ENCODE measurements around the gene BEX1.
A peak's percentile ranks its signal among the peaks of the same experiment; 100 is the strongest.
"Not testable (repeated sequence)": the region's sequence is repeated elsewhere in the genome, so short reads cannot be mapped to it uniquely, and the experiment has no call there.

BEX1 gene

DNA sequence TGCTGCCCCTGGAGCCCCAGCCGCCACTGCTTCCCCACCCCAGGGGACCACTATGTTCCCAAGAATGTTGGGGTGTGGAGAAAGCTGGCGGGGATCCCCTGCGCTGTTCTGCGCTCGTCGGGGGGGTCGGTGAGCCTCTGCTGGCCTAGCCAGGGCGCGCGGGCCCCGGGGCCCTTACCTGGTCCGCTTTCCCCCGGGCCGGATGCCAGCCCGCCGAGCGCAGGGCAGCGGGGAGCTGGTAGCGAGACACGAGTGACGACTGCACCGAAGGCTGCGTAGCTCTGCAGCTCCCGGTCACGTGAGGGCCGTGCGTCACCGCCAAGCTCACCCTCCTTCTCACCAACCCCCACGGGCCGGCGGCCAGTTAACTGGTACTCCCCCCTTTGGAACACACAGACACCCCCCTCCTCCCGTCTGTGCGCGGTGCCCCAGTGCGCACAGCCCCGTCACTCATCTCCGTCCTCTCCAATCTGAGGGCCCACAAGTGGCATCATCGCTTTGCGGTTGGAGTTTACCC, at the start of gene BEX1:
Gene BEX1, minus strand, starts transcription at position 254 of the 517 bp plus-strand sequence. CDS start 897 bp downstream, outside the sequence.
- no peak for DNase-seq

DNA sequence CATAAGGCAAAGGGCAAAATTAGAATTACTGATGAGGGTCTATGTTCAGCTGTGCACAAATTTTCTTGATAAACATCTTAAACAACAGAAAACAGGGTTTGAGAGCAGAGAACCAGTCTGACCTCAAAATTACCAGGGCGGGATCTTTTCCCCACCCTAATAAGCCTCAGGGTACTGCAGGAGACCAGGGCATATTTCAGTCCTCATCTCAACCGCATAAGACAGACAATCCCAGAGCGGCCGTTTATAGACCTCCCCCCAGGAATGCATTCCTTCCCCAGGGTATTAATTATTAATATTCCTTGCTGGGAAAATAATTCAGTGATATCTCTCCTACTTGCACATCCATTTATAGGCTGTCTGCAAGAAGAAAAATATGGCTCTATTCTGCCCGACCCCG, 45.5 kb upstream of the BEX1 start:
- DNase-seq = not testable (repeated sequence)

DNA sequence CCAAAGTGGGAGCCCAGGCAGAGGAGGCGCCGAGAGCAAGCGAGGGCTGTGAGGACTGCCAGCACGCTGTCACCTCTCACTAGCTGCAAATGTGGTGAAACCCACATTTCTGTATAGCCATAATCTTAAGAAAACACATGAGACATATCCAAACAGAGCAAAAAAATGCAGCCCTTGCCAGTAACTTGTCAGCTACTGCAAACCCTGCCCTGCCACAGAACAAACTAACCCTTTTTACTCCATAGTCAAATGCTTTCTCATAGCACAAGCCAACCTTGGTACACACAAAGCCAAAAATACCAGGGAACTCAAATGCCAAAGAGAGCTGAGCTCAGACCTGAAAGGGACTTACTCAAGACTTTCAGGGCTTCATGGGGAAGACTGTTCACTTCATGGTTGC, 43.9 kb upstream of the BEX1 start:
- DNase-seq = no peak

DNA sequence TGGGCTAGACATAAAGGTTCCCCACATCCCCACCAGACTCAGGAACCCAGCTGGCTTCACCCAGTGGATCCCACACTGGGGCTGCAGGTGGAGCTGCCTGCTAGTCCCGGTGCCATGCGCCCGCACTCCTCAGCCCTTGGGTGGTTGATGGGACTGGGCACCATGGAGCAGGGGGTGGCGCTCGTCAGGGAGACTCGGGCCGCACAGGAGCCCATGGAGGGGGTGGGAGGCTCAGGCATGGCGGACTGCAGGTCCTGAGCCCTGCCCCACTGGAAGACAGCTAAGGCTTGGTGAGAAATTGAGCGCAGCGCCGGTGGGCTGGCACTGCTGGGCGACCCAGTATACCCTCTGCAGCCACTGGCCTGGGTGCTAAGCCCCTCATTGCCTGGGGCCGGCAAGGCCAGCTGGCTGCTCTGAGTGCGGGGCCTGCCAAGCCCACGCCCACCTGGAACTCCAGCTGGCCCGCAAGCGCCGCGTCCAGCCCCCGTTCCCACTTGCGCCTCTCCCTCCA, 43.3 kb upstream of the BEX1 start:
- DNase-seq = not testable (repeated sequence)

DNA sequence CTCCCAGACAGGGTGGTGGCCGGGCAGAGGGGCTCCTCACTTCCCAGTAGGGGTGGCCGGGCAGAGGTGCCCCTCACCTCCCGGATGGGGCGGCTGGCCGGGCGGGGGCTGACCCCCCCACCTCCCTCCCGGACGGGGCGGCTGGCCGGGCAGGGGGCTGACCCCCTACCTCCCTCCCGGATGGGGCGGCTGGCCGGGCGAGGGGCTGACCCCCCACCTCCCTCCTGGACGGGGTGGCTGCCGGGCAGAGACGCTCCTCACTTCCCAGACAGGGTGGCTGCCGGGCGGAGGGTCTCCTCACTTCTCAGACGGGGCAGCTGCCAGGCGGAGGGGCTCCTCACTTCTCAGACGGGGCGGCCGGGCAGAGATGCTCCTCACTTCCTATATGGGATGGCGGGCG, 40.4 kb upstream of the BEX1 start:
- not testable (repeated sequence) for DNase-seq

DNA sequence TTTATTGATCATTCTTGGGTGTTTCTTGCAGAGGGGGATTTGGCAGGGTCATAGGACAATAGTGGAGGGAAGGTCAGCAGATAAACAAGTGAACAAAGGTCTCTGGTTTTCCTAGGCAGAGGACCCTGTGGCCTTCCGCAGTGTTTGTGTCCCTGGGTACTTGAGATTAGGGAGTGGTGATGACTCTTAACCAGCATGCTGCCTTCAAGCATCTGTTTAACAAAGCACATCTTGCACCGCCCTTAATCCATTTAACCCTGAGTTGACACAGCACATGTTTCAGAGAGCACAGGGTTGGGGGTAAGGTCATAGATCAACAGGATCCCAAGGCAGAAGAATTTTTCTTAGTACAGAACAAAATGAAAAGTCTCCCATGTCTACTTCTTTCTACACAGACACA, 39.9 kb upstream of the BEX1 start:
- not testable (repeated sequence) for DNase-seq

DNA sequence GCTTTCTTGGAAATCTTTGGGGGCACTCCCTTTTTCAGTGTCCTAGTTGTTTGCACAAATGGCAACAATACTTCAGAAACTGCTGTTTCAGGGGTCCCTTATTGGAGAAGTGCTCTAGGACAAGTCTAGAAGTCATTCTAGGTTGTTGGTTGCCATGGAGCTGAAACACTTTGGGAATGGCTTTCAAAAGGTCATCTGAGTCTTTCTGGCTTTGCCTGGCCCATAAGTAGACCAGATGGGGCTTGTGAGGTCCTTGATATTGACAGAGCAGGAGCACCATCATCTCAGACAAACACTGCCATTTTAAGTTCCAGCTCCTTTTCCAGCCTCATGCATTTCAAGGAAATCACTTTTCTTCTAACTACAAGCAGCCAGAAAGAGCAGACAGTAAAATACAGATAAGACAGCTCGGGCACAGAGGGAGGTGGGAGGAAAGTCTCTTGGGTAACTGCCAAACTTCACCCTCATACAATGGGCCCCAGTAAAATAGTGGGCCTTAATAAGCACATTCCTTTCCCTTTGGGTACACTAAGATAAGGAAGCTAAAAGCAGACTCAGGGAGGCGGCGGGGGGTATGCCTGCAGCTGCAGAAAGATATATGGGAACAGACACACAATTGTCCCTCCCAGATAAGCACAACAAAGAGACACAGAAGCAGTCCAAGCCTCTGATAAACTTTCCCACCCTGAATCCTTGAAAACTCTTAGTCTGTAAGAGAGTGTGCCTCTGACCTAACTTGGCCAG, 37.5 kb upstream of the BEX1 start:
- DNase-seq = no peak

DNA sequence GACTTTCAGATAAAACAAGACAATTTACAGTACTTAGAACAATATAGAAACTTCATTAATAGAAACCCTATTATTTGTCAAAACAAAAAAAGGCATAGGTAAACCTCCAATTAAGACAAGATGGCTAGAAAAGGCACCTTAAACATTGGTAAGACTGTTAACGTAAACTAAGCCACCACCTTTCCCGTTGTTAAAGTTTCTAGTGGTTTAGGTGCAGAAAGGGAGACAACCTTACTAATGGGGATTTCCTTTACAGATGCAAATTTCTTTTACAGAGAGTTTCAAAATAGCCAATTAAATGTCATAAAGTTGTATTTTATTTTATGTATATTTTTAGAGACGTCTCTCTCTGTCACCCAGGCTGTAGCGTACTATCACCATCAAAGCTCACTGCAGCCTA, 36.5 kb upstream of the BEX1 start:
- no peak for DNase-seq

DNA sequence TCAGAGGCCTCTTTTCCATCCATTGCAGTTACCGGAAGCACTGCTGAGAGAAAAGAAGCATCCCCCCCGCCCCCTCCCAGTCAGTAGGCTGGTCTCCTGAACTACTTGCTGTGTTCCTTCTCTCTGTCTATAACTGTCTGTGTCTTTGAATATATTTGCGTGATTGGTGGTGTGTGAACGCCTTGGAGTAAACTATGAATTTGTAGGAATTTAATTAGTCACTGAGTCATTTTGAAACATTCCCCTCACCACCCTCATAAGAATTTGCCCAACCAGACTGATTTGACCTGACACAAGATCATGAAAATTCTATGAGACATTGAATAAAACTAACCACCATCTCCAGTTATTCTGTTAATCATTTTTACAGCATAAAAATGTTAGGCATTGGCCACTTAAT, 35.7 kb upstream of the BEX1 start:
- no peak for DNase-seq

DNA sequence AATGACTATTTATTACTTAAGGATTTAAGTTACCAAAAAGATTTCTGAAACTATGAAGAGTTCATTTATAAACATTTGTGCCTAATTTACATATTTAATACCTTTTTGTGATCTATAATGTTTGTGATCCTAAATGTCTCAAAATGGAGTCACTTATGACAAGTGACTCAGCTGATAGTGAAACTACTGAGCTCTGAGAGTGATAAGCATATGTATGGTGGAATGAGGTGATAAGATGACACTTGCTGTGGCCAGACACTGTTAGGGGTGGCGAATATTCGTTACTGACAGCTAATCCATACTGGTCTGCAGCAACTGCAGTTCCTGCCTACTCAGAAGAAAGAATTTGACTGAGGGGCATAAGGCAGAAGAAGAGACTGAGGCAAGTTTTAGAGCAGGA, 34.5 kb upstream of the BEX1 start:
- no peak for DNase-seq

DNA sequence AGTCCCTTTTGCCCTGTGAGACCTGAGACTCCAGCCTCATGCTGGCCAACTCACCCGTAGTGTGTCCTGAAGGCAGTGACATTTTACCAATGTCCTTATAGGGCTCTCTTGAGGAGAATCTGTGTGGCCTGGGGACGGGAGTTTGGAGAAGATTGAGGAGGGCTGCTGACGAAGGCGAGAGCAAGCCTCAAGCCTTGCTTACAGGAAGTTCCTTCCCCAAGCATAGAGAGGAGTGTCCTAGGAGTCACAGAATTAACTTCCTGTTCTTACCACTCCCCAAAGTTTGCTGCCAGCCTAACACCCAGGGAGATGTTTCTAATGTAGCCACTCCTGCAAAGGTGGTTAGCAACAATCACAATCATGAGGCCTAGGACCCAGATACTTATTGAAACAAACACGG, 29.0 kb upstream of the BEX1 start, which contains the start of gene NXF3:
Gene NXF3, minus strand, starts transcription at position 202 of the 400 bp plus-strand sequence. Its CDS starts 120 bp downstream, at position 82.
- peak; percentile 6 for DNase-seq

DNA sequence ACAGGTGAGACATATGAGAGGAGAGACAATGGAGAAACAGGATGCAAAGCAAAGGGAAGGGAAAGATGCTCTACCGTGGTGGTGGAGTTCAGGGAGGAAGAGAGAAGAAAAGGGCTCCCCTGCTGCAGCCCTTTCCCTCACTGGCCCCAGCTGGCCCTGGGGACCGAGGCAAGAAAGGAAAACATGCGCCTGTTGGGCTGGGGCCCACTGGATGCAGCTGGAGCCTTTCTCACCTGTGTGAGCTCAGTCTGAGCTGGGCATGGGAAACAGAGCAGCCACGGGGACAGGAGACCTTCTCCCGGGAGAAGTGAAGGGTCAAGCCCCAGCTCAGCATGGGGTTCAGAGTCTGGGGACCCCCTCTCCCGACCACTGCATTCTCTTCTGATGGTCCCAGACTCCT, 17.1 kb upstream of the BEX1 start:
- no peak for DNase-seq

DNA sequence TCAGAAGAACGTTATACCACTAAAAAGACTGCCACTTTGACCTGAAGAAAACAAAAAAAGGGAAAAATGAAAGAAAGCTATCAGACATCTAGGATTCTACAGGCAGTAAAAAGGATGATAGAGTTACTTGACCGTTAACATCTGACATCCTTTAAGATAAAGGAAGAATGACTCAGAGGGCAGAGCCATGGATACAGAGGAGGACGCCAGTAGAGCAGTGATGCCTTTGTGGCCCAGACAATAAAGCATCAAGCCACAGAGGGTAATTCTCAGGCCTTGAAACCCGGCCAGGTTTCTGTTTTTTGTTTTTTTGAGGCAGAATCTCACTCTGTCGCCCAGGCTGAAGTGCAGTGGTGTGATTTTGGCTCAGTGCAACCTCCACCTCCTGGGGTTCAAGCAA, 9.5 kb upstream of the BEX1 start:
- no peak for DNase-seq

DNA sequence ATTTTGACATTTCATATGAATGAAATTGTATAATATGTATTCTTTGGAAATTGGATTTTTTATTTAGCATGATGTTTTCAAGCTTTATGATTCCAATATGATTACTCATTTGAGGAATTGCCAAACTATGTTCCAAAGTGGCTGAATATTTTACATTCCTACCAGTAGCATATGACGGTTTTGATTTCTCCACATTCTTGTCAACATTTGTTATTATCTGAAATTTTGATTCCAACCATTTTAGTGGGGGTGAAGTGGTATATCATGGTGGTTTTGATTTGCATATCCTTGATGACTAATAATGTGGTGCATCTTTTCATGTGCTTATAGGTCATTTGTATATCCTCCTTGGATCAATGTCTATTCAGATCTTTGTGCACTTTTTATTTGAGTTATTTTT, 2.6 kb upstream of the BEX1 start:
- DNase-seq = no peak

DNA sequence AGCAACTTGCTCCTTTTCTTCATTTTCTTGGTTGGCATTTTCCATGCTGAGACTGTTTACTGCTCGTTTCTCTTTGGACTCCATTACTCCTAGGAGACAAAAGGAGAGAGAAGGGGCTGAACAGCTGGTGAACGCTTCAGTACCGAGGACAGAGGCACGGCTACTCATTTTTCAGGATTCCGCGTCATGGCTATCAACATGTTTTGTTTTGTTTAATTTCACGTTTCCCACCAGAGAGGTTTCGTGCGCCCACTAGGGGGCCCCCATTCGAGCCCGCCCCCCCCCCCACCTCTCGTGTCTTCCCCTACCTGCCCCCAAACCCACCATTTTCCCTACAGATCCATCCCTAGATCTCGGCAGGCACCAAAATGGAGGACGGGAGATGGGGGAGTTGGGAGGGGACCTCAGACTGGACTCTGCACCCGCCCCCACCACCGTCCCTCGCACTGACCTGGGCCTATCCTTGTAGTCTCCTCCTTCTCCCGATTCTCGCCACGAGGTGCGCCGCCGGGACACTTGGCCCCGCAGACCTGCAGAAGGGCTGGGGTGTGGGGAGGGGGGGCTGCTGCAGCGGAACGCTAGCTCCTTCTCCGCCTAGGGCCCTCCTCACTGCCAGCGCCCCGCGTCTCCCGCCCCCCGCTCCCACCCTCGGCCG, 653 bp downstream of the BEX1 start:
- DNase-seq = no peak

DNA sequence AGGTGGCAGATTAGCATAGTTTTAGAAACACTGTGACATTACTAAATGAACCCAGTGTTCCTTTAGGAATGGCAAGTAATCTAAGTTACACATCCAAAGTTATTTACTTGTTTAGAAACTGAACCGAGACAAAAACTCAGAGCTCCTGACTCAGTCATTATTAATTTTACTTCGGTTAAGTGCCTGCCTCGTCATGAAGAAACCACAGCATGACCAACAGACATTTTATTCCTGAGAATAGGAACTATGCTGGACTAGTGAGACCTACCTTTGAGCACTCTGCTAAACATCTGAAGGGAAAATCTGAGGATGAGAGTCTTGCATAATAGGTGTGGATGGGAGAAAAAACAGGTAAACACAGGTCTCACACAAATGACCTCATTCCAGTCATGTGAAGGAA, 2.5 kb downstream of the BEX1 start:
- no peak for DNase-seq

DNA sequence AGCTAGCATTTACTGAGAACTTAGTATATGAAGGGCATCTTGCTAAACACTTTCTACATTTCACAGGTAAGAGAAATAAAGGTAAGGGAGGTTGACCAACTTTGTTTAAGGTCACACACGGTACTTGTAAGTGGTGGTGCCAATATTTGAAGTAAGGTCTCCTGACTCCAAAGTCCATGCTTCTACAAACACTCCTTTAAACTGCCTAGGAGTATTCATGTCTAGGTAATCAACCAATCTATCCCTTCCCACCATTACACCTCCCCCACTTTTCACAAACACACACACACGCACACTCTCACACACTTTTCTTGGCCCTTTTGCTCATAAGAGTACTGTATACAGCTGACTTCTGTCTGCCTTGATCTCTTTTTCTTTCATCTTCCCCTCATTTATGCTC, 7.1 kb downstream of the BEX1 start:
- no peak for DNase-seq

DNA sequence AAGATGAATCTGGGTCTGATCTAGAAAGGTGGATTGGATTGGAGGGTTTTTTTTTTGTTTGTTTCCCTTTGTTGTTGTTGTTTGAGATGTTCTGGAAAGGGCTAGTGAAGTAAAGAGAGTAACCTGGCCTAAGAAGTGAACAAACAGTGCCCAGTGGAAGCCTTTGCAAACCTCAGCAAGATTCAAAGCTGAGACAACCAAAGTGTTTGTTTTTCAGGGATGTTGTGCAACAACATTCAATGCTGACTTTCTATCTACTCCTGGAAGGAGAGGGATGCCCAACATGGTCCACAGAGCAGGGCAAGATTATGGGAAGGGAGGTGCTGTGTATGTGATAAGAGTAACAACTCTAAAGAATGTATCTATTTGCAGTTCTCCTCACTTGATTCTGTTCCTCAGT, 11.3 kb downstream of the BEX1 start:
- no peak for DNase-seq

DNA sequence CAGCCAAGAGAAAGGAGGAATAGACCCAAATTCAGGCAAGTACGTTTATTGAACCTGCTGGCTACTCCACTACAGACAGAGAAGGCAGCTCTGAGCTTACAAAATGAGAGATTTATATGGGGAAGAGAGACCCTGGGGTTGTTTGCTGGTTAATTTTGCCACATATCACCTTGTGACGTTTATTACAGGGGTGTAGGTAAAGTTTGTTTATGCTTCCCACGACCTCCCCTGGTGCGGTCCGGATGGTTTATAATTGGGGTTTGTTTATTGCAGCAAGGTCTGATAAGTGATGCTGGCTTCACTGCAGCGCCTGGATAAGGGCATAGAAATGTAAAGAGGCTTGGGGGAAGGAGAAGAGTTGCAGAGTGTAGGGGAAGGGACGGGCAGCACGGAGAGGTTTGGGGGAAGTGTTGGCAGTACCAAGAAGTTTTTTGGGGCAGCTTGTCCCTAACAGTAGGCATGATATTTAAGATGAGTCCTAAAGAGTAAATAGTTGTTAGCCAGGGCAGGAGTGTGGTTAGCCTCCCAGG, 12.6 kb downstream of the BEX1 start:
- DNase-seq = no peak

DNA sequence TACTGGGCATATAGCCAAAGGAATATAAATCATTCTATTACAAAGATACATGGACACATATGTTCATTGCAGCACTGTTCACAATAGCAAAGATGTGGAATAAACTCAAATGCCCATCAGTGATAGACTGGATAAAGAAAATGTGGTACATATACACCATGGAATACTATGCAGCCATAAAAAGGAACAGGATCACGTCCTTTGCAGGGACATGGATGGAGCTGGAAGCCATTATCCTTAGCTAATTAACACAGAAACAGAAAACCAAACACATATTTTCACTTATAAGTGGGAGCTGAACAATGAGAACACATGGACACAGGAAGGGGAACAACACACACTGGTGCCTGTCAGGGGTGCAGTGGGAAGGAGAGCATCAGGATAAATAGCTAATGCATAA, 30.6 kb downstream of the BEX1 start:
- not testable (repeated sequence) for DNase-seq

DNA sequence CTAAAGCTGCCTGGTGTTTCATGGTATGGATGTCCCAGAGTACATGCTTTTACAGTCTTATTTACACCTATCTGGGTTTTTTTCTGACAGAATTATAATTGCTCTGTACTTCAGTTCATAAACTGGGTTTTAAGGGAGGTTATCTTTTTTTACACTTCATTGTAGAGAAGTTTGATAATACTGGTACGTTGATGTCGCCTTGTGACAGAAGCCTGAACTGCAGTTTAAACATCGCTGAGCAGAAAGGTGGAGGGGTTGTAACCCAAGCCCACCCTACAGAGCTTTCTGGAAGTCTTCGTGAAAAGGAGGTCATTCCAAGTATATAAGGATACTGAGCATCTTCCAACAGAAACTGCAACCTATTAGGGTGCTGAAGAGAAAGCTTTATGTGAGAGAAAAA, 46.4 kb downstream of the BEX1 start:
- DNase-seq = no peak

DNA sequence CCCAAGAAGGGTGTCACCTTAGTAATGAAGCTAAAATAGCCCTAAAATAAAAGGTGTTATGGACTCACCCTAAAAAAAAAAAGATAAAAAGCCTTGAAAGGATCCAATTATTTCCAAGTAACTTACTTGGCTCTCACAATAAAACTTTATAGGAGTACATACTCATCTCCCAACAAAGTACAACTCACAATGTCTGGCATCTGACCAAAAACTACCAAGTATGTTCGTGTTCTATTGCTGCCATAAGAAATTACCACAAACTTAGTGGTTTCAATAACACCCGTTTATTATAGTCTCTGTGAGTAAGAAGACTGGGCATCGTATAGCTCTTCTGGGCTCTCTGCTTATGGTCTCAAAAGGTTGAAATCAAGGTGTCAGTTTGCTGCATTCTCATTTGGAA, 51.0 kb downstream of the BEX1 start:
- no peak for DNase-seq
